Measurements from ENCODE around the gene TMEM44. TPM values are rescaled to one million over a fixed set of nuclear protein-coding genes. Genes with fewer than 3 reads are reported as not detected.

Gene TMEM44
- total RNA-seq, 1 experiment from 2014 or later: 17.5 TPM

DNA sequence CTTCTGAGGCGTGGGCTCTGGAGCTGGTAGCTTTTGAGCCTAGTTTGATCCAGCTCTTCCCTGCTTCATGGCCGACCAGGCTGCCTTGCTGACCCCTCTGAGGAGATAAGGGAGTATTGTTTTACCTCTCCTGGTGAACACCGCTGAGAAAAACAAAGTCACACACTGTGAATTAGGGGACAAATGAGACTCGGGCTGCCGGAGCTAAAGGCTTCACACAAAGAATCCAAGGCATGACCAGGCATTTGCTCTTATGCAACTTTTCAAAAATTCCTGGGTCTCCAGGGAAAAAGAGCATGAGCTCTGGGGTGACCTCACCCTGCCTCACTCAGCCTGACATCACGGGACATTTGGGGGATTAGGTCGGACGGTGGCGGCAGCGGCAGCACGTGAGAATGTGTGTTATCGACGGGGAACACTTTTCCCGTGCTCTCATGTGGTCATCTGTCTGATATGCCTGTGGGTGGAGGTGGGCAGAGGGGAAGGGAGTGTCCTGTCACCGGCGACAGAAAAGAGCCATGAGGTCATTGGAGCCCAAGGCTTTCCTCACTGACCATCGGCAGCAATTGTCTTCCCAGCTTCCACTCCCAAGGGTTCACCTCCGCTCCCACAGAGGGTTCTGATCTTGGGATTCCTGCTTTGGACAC is 61.0 kb downstream of the TMEM44 start:
- in situ Hi-C loops (cut with HindIII; ENCODE audit: low pct_unique_long_range_greater_than_20kb, low sequenced_read_pairs): no loop called here
- no peak for DNase-seq (ENCODE audit: low read depth)

DNA sequence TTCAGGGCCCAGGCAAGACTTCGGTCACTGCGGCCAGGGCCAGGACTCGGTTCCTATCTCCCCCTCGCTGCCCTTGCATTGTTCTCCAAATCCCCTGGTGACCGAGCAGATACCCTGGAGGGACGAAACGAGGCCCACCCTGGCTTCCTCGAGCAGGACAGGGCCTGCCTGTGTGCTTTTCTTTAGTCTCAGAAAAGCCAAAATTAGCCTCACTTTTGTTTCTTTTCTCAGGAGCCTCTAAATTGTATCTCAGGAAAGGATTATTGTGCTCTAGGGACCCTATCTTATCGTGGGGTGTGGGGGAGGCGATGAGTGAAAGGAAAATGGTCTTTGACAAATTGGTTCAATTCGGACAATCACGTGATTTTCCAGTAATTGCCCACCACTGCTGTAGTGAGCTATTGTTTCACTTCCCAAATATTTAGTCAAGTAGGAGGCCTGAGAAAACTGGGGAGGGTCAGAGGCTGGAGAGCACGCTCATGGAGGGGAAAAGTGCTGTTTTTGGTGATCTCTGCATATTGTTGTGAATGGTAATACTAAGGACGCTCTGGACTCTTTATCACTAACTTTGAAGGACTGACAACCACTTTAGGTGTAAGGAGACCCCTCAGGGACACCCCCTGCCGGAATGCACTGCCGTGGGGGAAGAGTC is 61.6 kb downstream of the TMEM44 start:
- DNase-seq (ENCODE audit: low read depth): no peak
- in situ Hi-C loops (cut with HindIII; ENCODE audit: low pct_unique_long_range_greater_than_20kb, low sequenced_read_pairs): no loop called here

DNA sequence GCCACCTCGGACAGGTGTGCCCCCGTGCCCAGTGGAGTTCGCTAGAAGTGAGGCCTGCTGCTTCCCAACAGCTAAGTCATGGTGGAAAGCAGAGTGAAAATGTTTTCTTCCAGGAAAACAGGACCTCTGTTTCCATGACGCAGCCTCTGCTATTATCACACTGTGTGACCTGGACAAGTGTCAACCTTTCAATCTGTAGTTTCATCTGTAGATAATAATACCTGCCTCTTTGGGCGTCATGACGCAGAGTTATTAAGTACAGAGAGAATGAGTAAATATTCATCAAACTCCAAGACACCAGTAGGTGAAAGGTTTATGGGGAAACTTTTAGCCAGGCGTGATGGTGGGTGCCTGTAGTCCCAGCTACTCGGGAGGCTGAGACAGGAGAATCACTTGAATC is 62.3 kb downstream of the TMEM44 start:
- in situ Hi-C loops (cut with HindIII; ENCODE audit: low pct_unique_long_range_greater_than_20kb, low sequenced_read_pairs): no loop called here
- no peak for DNase-seq (ENCODE audit: low read depth)

DNA sequence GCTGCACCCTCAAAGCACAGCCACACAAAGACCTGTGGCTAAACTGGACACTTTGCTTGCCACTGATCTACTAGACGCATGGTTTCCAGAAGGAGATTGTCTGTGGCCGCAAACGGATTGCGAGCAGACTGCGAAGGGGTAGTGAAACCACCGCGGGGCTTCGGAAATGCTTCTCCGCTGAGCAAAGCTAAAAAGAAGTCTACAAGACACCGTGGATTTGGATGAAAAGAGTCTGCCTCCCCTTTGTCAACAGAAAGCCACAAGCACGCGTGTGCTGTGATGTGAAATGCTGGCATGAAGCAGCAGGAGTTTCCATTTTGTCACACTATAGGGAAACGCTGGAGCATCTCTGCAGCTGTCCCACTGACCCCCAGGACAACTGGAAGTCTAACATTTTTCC is 63.0 kb downstream of the TMEM44 start:
- in situ Hi-C loops (cut with HindIII; ENCODE audit: low pct_unique_long_range_greater_than_20kb, low sequenced_read_pairs): no loop called here
- DNase-seq (ENCODE audit: low read depth): no peak

DNA sequence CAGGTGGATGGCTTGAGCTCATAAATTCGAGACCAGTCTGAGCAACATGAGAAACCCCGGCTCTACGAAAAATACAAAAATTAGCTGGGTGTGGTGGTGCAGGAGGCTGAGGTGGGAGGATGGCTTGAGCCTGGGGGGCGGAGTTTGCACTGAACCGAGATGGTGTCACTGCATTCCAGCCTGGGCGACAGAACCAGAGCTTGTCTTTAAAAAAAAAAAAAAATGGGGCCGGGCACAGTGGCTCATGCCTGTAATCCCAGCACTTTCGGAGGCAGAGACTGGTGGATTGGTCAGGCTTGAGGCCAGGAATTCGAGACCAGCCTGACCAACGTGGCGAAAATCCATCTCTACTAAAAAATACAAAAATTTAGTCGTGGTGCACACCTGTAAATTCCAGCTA is 64.0 kb downstream of the TMEM44 start:
- in situ Hi-C loops (cut with HindIII; ENCODE audit: low pct_unique_long_range_greater_than_20kb, low sequenced_read_pairs): no loop called here

DNA sequence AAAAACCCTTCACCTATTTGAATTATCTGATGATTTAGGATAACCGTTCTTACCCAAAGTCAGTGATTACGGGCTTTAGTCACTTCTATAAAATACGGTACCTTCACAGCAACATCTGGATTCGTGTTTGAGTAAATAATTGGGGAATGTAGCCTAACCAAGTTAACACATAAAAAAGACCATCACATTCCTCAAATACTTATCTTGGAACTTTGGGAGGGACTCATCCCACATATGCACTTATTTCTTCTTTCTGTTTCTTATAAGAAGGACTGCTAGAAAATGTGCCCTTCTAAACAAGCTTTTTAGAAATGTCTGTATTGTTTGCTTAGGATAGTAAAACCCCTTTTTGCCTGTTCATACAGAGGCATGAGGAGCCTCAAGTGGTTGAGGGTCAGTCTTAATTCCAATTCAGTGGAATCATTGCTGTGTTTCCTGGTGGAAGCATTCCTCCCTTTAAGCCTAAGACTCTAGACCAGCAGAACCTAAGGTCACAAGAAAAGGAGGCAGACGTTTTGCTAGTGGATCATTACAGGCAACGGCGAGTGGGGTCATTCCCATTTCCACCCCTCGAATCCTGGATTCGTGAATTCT is 67.5 kb downstream of the TMEM44 start:
- in situ Hi-C loops (cut with HindIII; ENCODE audit: low pct_unique_long_range_greater_than_20kb, low sequenced_read_pairs): no loop called here
- DNase-seq (ENCODE audit: low read depth): no peak

More for the DNA sequence above, 64.0 kb downstream of the TMEM44 start:
- no peak for DNase-seq (ENCODE audit: low read depth)

DNA sequence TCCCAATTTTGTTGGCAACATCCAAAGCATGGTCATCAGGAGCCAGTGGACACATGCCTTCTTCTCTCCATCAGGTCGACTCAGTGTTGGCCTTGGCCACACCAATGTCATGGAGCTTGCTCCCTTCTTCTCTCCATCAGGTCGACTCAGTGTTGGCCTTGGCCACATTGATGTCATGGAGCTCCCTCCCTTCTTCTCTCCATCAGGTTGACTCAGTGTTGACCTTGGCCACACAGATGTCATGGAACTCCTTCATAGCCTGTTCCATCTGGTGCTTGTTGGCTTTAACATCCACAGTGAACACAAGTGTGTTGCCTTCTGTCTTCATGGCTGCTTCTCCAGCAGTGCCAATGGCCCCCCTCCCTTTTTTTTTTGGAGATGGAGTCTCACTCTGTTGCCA is 70.2 kb downstream of the TMEM44 start:
- in situ Hi-C loops (cut with HindIII; ENCODE audit: low pct_unique_long_range_greater_than_20kb, low sequenced_read_pairs): no loop called here
- DNase-seq (ENCODE audit: low read depth): no peak

DNA sequence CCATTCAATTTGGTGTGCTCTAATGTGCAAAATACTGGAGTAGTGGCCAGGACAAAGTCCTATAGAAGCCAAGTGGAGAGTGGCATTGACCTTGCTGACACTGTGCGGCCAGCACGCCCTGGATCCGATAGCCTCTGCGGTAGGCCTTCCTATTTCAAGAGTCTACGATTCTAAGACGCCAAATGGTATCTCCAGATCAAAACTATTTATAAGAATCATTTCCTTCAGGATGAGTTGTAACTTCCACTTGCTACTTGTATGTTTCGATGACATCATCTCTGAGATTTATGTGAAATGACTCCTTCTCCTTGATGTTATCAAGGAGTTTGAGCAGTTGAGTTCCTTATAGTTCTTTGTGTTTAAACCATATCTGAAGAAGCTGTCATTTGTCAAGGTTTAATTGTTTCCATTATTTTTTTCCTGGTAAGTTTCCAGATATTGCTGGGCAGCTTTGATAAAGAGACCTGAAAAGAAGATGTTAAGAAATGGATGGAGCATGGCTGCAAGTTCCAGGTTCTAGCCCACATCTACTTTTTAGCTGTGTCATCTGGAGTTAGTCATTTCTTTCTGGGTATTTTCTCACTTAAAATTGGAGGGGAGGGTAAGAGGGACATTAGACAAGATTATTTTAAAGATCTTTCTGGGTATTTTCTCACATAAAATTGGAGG is 71.8 kb downstream of the TMEM44 start:
- no peak for DNase-seq (ENCODE audit: low read depth)
- in situ Hi-C loops (cut with HindIII; ENCODE audit: low pct_unique_long_range_greater_than_20kb, low sequenced_read_pairs): no loop called here

DNA sequence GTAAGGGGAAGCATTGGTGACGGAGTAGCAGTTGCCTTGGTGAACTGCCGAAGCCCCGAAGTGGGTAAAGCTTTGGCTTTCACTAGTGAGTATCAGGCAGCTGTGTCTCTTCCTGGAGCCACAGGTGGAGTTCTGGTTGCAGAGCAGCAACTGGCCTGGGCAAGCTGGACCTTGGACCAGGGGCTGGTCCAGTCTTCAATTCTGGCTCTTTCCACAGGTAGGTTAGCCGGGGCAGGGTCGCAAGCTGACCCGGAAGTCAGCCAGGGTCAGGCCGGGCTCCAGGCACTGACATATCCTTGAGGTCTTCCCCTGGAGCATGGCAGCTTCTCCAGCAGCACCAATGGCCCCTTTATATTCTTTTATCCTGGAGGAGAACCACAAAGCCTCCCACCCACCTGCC is 73.2 kb downstream of the TMEM44 start:
- in situ Hi-C loops (cut with HindIII; ENCODE audit: low pct_unique_long_range_greater_than_20kb, low sequenced_read_pairs): no loop called here

DNA sequence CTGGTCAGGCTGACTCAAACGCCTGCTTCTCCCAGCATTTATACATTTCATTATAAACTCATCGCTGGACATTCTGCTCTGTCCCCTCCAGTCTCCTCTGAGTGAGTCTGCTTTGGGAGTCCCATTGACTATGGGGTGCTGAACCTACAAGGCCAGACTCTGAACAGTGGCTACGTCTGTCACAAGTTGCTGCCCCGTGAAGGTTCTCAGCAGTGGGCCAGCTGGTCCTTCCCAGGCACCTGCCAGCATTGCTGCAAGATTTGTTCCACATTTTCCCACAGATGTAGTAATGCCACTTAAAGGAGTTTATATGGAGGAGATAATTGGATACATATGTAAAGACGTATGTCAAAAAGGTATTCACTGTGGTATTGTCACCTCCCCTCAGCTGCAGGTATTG is 73.7 kb downstream of the TMEM44 start:
- in situ Hi-C loops (cut with HindIII; ENCODE audit: low pct_unique_long_range_greater_than_20kb, low sequenced_read_pairs): no loop called here
- no peak for DNase-seq (ENCODE audit: low read depth)

More for the DNA sequence above, 73.2 kb downstream of the TMEM44 start:
- DNase-seq (ENCODE audit: low read depth): no peak

DNA sequence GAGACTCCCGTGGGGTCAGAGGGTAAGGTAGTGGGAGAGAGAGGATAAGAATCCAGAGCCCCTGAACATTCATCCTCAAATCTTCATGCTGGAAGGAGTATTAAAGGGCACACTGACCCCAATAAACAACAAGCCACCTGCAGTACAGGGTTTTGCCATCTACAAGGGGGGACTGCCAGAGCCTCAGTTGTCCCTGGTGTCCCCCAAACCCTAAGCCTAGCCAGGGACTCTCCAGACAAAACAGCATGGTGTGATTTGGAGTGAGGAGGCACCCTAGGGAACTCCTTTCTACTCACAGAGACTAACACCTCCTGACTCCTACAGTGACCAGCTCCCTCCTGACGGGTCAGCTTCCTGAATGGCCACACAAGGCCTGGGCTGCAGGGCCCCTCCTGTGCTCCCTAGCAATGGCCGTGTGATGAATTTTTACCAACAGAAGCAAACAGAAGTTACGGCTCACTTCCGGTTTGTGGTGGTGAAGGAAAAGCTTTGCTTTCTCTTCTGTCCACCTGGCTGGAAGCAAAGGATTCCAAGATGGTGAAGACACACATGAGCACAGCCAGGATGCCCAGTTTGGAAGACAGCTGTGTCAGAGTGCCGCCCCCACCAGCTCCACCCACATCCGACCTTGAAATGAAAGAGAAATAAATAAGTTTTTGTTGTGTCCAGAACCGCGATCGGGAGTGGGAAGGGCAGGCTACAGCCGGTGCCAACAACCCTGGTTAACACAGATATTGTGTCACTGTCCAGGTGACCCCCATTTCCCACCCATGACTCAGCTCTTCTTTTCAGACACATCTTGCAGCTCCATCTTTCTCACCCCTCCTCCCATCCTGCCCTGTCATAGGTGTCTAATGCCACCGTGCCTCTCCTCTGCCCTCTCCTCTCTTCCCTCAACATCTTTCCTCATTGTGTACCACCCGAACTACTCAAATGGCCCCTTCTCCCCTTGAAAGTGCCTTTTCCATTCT is 76.8 kb downstream of the TMEM44 start:
- DNase-seq (ENCODE audit: low read depth): no peak
- in situ Hi-C loops (cut with HindIII; ENCODE audit: low pct_unique_long_range_greater_than_20kb, low sequenced_read_pairs): no loop called here

DNA sequence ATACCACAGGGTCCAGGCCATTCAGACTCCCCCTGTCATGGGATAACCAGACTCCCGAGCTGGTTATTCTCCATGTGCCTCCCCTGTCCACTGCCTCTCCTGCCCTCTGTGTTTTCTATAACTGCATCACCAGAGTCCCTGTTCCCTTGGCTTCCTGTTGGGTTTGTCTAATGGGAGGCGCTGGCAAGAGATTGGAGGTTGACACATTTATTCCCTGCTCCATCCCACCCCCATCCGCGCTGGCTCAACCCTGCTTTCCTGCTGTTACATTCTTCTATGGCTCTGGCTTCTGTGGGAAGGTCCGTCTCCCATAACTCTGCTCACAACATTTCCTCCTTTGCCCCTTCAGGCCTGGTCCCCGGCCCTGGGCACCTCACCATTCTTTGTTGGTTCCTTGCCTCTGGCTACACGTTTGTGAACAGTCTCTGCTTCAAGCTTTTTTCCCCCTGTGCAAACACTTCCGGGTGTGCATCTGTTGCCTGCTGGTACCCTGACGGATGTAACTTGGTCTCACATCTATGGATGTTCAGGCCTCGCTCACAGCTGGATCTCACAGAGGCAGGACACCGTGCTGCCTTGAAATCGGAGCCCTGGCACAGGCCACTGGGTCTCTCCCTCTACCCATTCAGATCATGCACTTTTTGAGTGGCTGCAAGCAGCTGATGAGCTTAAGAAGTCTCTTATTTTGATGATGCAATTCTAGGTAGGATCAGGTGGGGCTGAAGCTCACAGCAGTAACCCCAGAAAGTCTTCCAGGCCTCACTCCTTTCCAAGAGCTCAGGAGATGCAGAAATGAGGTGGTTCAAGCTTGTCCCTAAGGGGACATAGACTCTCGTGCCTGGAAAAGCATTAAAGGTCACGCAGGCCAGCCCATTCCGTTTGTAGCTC is 77.8 kb downstream of the TMEM44 start:
- no peak for DNase-seq (ENCODE audit: low read depth)
- in situ Hi-C loops (cut with HindIII; ENCODE audit: low pct_unique_long_range_greater_than_20kb, low sequenced_read_pairs): no loop called here

DNA sequence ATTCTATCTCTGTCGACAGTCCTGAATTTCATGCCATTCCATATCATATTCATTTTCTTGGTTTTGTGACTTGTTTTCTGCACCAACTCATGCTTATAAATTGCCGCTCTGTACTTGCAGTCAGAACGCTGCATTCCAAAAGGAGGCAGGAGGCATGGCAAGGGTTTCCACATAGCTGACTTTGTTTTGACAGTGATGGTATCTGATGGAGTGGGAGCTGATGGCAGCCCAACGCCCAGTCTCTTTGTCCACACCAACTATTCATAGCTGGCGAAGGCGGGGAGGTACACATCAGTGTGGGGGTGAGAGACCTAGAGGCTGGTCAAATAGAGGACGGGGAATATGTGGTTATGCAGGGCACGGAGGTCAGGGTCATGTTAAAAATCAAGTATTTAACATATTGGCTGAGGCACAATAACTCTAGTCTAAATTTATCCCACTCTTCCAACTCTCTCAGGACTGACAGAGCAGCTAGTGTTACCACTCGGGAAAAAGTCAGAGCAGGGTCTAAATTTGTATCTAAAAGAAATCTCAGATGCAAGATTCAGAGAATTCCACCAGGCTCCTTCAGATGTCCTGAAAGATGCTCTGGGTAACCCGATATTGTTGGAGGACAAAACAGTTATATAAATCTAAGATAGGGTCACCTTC is 78.6 kb downstream of the TMEM44 start:
- DNase-seq (ENCODE audit: low read depth): no peak
- in situ Hi-C loops (cut with HindIII; ENCODE audit: low pct_unique_long_range_greater_than_20kb, low sequenced_read_pairs): no loop called here

DNA sequence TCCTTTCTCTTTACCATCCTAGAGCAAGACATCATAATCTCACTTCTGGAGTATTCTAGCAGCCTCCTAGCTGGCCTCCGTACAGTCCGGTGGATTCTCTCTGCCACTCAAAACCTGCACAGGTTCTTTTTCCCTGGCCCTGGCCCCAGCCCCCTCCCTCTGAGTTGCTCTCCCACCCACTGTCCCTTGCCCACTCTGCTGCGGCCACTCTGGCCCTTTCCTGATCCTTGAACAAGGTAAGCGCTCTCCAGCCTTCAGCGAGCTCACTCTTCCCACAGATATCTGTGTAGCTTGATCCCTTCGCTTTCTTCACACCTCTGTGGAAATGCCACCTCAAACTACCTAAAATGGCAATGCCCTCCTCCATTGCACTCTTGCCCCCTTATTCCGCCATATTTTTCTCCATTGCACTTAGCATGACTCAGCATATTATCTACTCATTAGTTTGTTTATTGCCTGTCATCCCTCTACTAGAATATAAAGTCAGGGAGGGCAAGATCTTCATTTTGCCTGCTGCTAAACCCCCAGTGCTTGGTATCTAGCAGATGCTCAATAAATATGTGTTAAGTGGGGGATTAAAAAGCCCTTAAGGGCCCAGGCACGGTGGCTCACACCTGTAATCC is 80.8 kb downstream of the TMEM44 start:
- DNase-seq (ENCODE audit: low read depth): no peak
- in situ Hi-C loops (cut with HindIII; ENCODE audit: low pct_unique_long_range_greater_than_20kb, low sequenced_read_pairs): no loop called here

DNA sequence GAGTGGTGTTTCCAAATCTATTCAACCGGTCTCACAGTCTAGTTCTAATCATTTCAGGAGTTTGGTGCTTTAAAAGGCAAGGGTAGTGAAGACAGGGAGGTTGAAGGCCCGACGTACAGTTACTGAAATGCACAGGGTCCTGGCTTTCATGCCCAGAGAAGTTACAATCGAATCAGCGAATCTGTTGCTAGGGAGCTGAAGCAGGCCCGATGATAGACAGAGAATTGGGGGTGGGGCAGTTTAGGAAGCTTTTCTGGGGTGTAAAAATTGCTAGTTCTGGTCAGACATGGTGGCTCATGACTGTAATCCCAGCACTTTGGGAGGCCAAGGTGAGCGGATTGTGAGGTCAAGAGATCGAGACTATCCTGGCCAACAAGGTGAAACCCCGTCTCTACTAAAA is 83.4 kb downstream of the TMEM44 start:
- in situ Hi-C loops (cut with HindIII; ENCODE audit: low pct_unique_long_range_greater_than_20kb, low sequenced_read_pairs): no loop called here
- DNase-seq (ENCODE audit: low read depth): no peak
